ENCODE results near the gene ZNF503. TPM values are rescaled to one million over a fixed set of nuclear protein-coding genes. Genes with fewer than 3 reads are reported as not detected.

The ZNF503 gene
- total and polyA plus RNA-seq, 4 donors, result 7.0 to 32.1 (median 18.9) TPM

Other genes with a start within 250 kb of the ZNF503 start
- 100 to 1,000 TPM; 103 to 108 TPM for gene VDAC2, start 191.0 kb downstream of the ZNF503 start, total RNA-seq
- 100 to 1,000 TPM; 120 to 183 TPM for gene VDAC2, start 191.0 kb downstream of the ZNF503 start, polyA plus RNA-seq
- gene COMTD1, start 165.8 kb downstream of the ZNF503 start, total RNA-seq, result 10 to 100 TPM; 12.9 to 14.3 TPM
- 10 to 100 TPM; 31.1 to 60.8 TPM for gene COMTD1, start 165.8 kb downstream of the ZNF503 start, polyA plus RNA-seq
- 10 to 100 TPM; 17.9 to 25.7 TPM for gene LRMDA, start 29.9 kb upstream of the ZNF503 start, total RNA-seq
- 10 to 100 TPM in 1 of 2 donors, 1 to 10 TPM in 1; 7.4 to 11.5 TPM for gene LRMDA, start 29.9 kb upstream of the ZNF503 start, polyA plus RNA-seq